ENCODE results near the gene RAN.

DNA sequence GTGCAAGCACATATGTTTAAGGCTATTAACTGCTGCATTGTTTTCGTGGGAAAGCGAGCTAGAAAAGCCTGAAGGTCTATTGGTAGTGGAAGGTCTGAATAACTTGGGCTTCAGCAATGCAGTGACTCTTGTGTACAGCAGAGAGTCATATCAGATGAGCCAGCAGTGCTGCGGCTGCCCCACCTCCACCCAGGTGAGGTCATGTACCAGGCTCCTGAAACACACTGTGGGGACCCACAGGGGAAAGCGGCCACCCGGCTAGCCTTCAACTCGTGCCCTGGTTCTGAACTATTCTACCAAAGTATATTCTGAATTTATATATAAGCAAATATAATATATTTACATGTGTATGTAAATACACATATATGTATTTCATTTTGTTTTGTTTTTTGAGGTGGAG is 12.7 kb upstream of the RAN start:
- TF ChIP-seq POLR2AphosphoS5 (IDR thresholded peaks at IDR 0.05; ENCODE audit: low read depth) (no peak), GABPA (IDR thresholded peaks at IDR 0.05; ENCODE audit: low read depth) (no peak)
- TF ChIP-seq, protein P1, sequence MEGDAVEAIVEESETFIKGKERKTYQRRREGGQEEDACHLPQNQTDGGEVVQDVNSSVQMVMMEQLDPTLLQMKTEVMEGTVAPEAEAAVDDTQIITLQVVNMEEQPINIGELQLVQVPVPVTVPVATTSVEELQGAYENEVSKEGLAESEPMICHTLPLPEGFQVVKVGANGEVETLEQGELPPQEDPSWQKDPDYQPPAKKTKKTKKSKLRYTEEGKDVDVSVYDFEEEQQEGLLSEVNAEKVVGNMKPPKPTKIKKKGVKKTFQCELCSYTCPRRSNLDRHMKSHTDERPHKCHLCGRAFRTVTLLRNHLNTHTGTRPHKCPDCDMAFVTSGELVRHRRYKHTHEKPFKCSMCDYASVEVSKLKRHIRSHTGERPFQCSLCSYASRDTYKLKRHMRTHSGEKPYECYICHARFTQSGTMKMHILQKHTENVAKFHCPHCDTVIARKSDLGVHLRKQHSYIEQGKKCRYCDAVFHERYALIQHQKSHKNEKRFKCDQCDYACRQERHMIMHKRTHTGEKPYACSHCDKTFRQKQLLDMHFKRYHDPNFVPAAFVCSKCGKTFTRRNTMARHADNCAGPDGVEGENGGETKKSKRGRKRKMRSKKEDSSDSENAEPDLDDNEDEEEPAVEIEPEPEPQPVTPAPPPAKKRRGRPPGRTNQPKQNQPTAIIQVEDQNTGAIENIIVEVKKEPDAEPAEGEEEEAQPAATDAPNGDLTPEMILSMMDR (IDR thresholded peaks at IDR 0.05; ENCODE audit: insufficient read depth, low read length) = no peak
- TF ChIP-seq, protein P2, sequence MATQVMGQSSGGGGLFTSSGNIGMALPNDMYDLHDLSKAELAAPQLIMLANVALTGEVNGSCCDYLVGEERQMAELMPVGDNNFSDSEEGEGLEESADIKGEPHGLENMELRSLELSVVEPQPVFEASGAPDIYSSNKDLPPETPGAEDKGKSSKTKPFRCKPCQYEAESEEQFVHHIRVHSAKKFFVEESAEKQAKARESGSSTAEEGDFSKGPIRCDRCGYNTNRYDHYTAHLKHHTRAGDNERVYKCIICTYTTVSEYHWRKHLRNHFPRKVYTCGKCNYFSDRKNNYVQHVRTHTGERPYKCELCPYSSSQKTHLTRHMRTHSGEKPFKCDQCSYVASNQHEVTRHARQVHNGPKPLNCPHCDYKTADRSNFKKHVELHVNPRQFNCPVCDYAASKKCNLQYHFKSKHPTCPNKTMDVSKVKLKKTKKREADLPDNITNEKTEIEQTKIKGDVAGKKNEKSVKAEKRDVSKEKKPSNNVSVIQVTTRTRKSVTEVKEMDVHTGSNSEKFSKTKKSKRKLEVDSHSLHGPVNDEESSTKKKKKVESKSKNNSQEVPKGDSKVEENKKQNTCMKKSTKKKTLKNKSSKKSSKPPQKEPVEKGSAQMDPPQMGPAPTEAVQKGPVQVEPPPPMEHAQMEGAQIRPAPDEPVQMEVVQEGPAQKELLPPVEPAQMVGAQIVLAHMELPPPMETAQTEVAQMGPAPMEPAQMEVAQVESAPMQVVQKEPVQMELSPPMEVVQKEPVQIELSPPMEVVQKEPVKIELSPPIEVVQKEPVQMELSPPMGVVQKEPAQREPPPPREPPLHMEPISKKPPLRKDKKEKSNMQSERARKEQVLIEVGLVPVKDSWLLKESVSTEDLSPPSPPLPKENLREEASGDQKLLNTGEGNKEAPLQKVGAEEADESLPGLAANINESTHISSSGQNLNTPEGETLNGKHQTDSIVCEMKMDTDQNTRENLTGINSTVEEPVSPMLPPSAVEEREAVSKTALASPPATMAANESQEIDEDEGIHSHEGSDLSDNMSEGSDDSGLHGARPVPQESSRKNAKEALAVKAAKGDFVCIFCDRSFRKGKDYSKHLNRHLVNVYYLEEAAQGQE (IDR thresholded peaks at IDR 0.05; ENCODE audit: insufficient replicate concordance, low read depth) = no peak

Data from HL-60 (cell line).